GM20431 (cell line): ENCODE measurements around the gene MYOCD.
"Not testable (repeated sequence)": the region's sequence is repeated elsewhere in the genome, so short reads cannot be mapped to it uniquely, and the experiment has no call there.

Experiments
- in situ Hi-C: fragments of 300-500 bp; cut with MseI, MboI; formaldehyde crosslinking; loops from one replicate; pipeline ENCODE4 v1.15.0; 2020; ENCODE audit warnings: low sequenced_read_pairs; ENCODE audit not compliant: unreplicated experiment

Gene MYOCD

GRCh38 chr17:12665263-12666210 is at the start of gene MYOCD:
MYOCD (plus strand) TSS chr17:12665890; CDS start chr17:12666189, 299 bp downstream.
- in situ Hi-C loops: loop anchor here (25.0 kb wide), 1 partner anchor 403 kb away; no protein-coding TSS in a partner anchor

- in situ Hi-C loops: no loop called here
Measured at GRCh38 chr17:12616161-12616560, 49.5 kb upstream of the MYOCD start.

GRCh38 chr17:12618557-12618956 is 47.1 kb upstream of the MYOCD start:
- in situ Hi-C loops: no loop called here

GRCh38 chr17:12619459-12620199 is 46.1 kb upstream of the MYOCD start:
- in situ Hi-C loops: no loop called here

GRCh38 chr17:12620200-12620720 is 45.4 kb upstream of the MYOCD start:
- in situ Hi-C loops: no loop called here

- in situ Hi-C loops: no loop called here
Measured at GRCh38 chr17:12622726-12623125, 43.0 kb upstream of the MYOCD start.

GRCh38 chr17:12623220-12623848 is 42.4 kb upstream of the MYOCD start:
- in situ Hi-C loops: no loop called here

- in situ Hi-C loops: no loop called here
Measured at GRCh38 chr17:12624211-12624610, 41.5 kb upstream of the MYOCD start.

- in situ Hi-C loops: no loop called here
Measured at GRCh38 chr17:12625092-12625491, 40.6 kb upstream of the MYOCD start.

- in situ Hi-C loops: no loop called here
Measured at GRCh38 chr17:12627177-12627629, 38.5 kb upstream of the MYOCD start.

GRCh38 chr17:12627781-12628451 is 37.8 kb upstream of the MYOCD start:
- in situ Hi-C loops: no loop called here

- in situ Hi-C loops: no loop called here
Measured at GRCh38 chr17:12631076-12631475, 34.6 kb upstream of the MYOCD start.

- in situ Hi-C loops: no loop called here
Measured at GRCh38 chr17:12632785-12633184, 32.9 kb upstream of the MYOCD start.

GRCh38 chr17:12634789-12635414 is 30.8 kb upstream of the MYOCD start:
- in situ Hi-C loops: no loop called here

- in situ Hi-C loops: not testable (repeated sequence)
Measured at GRCh38 chr17:12635996-12636395, 29.7 kb upstream of the MYOCD start.

GRCh38 chr17:12637015-12637414 is 28.7 kb upstream of the MYOCD start:
- in situ Hi-C loops: no loop called here

- in situ Hi-C loops: no loop called here
Measured at GRCh38 chr17:12637745-12638651, 27.7 kb upstream of the MYOCD start.

- in situ Hi-C loops: no loop called here
Measured at GRCh38 chr17:12640364-12640763, 25.3 kb upstream of the MYOCD start.
